ENCODE data around the gene PPM1L.

DNA sequence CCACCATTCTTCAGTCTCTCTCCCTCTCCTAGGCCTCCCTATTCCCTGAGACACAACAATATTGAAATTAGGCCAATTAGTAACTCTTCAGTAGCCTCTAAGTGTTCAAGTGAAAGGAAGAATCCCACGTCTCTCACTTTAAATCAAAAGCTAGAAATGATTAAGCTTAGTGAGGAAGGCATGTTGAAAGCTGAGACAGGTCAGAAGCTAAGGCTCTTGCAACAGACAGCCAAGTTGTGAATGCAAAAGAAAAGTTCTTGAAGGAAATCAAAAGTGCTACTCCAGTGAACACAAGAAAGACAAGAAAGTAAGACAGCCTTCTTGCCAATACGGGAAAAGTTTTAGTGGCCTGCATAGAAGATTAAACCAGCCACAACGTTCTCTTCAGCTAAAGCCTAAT, 41.3 kb downstream of the PPM1L start:
- no peak for TF ChIP-seq GATA3 (IDR thresholded peaks at IDR 0.05; ENCODE audit: low read depth, low read length)
- TF ChIP-seq GATA2 (IDR thresholded peaks at IDR 0.05; ENCODE audit: low read depth, low read length): no peak
